Body of pancreas (tissue), 4 donors: ENCODE results near the gene DNAJC7. TPM values are rescaled to one million over a fixed set of nuclear protein-coding genes. Genes with fewer than 3 reads are reported as not detected.

Experiments used
- ATAC-seq: fragments of 150-250 bp; one replicate; pipeline ENCODE4 v1.9.1; 2016
- DNase-seq, 4 donors: peaks; one replicate each; pipeline ENCODE4 v3.0.0-alpha.2; 2019
- H3K27ac ChIP-seq, 4 donors: fragments of 200-600 bp; sonication (generic); 1 replicate in 3 of 4; 2 replicates in 1 of 4; pipeline versions ENCODE4 v1.5.1 to v1.6.1; 2016 to 2019; ENCODE audit warnings: mild to moderate bottlenecking in 1 of 4, mixed read lengths in 1 of 4, moderate library complexity in 1 of 4
- H3K27me3 ChIP-seq, 2 donors: fragments of 200-600 bp; sonication (generic); one replicate each; pipeline ENCODE4 v1.6.0; 2016; ENCODE audit warnings: mild to moderate bottlenecking in 1 of 2
- H3K36me3 ChIP-seq, 2 donors: fragments of 200-600 bp; sonication (generic); replicated peaks in 1 of 2; 2 replicates each; pipeline ENCODE4 v1.5.1; 2016; ENCODE audit warnings: low read depth in 2 of 2; ENCODE audit not compliant: insufficient read depth in 1 of 2
- H3K4me1 ChIP-seq: fragments of 200-600 bp; sonication (generic); one replicate; pipeline ENCODE4 v1.6.0; 2016
- H3K4me3 ChIP-seq, 2 donors: fragments of 200-600 bp; sonication (generic); 1 replicate in 1 of 2; 2 replicates in 1 of 2; pipeline ENCODE4 v1.5.1; 2016 to 2019
- H3K9me3 ChIP-seq, 3 donors: fragments of 200-600 bp; sonication (generic); 1 replicate in 2 of 3; 2 replicates in 1 of 3; pipeline ENCODE4 v1.5.1; 2016
- CTCF ChIP-seq, 7 experiments: fragments of 450-650 bp in 4 of 7; fragments of 200-600 bp in 3 of 7; sonication (generic) in 3 of 7; IDR thresholded peaks; one replicate each; pipeline ENCODE4 v1.5.1; 2016 to 2019; ENCODE audit warnings: antibody characterized with exemption in 7 of 7
- POLR2A ChIP-seq, 3 donors: fragments of 450-650 bp; IDR thresholded peaks; one replicate each; pipeline ENCODE4 v1.6.1; 2016; ENCODE audit warnings: antibody characterized with exemption in 3 of 3, mild to moderate bottlenecking in 2 of 3
- WGBS, 2 donors: methylation state at CpG; one replicate each; pipeline ENCODE4 v1.1.5; 2017; 5-methylcytosine and 5-hydroxymethylcytosine counted together
- intact Hi-C: fragments of 100-400 bp; cut with DNase I; formaldehyde crosslinking; loops from one replicate; pipeline ENCODE4 v1.15.1; 2023
- total RNA-seq, 2 donors: library from RNA; depleted of rRNA; stranded (reverse); fragments of >200 nt; gene quantifications; one replicate each; pipeline ENCODE4 v1.1.0, GENCODE V29; 2016

DNAJC7 gene, protein sequence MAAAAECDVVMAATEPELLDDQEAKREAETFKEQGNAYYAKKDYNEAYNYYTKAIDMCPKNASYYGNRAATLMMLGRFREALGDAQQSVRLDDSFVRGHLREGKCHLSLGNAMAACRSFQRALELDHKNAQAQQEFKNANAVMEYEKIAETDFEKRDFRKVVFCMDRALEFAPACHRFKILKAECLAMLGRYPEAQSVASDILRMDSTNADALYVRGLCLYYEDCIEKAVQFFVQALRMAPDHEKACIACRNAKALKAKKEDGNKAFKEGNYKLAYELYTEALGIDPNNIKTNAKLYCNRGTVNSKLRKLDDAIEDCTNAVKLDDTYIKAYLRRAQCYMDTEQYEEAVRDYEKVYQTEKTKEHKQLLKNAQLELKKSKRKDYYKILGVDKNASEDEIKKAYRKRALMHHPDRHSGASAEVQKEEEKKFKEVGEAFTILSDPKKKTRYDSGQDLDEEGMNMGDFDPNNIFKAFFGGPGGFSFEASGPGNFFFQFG
- total RNA-seq: 10 to 100 TPM; 32.4 to 43.5 TPM

DNA sequence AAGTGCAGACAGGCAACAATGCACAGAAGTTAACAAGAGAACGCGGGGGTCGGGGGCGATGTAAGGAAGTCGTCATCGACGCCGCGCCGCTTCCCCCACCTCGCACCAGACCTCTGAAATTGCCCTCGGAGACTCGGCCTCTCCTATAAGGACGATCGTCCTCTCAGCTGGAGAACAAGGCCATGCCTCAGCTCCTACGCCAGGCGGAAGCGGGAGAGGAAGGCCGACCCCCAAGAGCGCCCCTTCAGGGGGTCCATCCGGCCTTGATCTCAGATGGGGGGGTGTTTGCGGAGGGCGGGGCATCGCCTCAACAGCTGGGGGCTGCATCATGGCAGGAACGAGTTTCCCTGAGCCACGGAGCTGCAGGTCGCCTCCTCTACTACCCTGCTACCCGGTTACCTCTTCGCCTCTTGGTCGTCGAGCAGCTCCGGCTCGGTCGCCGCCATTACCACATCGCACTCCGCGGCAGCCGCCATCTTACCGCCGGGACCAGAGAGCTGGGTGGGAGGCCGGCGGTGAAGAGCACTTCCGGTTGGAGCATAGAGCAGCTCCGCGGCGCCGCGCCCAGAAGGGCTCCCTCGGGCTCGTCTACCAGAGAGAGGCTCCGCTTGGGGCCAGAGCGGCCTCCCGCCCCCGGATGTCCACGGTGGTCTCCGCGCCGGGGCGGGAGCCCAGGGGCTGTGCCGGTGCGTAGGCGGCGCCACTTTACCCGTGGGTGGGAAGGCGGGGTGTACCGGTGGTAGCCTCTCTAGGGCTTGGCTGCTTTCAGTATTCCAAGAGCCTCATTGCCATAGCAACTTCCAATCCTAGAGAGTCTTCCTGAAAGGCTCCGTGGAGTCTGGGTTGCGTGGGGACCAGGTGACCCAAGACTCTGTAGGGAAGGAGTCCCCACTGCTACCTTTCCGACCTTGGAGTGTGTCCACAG lies at the start of gene DNAJC7:
TSS of gene DNAJC7 (minus strand) at position 499 of the 925 bp plus-strand sequence. CDS start at position 476, 23 bp downstream.
- H3K27ac ChIP-seq: peak within 1 kb of the TSS; percentile 84 to 94 (median 86)
- TF ChIP-seq POLR2A (IDR thresholded peaks at IDR 0.05) (peak; percentile 59 to 85 (median 75)), CTCF (IDR thresholded peaks at IDR 0.05) (peak in 3 of 7 experiments; percentile 0 to 32 (median 3))
- H3K9me3 ChIP-seq: no peaks in the 10 kb centered on the region
- ATAC-seq (peak; percentile 91), DNase-seq (peak; percentile 88 to 93 (median 92))
- peaks cover 64% of the 10 kb centered on the region for H3K4me1 ChIP-seq
- H3K27me3 ChIP-seq: no peaks in the 10 kb centered on the region
- intact Hi-C loops: no loop called here
- H3K4me3 ChIP-seq: peak within 1 kb of the TSS; percentile 10 to 93
- no peaks in the 10 kb centered on the region for H3K36me3 ChIP-seq
- 0% methylated on average over 17 to 68 of the region's 70 CpGs for WGBS, 2 donors

DNA sequence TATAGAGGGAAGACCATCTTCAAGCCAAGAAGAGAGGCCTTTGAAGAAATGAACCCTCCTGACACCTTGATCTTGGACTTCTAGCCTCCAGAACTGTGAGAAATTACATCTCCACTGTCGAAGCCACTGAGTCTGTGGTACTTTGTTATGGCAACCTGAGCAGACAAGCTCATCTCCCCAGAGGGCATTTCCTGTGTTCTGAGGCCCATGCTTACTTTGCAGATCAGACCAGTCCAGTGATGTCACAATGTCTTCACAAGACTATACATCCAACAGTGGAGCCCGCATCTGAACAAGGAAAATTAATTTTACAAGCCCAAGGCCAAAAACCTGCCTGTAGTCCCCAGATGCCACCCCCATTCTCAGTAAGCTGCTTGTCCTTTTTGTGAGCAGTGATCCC lies 48.0 kb upstream of the DNAJC7 start:
- intact Hi-C loops: no loop called here
- no peak for ATAC-seq

DNA sequence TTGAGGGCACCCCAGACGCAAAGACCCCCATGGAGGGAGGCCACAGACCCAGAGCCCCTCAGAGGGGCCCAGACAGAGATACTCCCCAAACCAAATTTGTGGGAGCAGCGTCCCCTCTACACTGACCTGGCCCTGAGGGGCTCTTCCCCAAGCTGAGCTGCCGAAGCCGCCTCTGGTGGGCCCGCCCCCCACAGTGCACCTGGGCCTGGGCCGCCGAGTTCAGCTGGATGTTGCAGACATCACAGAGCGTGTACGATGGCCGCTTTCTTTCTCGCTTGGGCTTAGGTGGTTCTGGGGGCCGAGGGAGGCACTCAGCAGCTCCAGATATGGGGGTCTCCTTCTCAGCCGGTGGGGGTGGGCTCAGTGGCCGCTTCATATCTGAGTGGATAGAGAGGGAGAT lies 45.4 kb upstream of the DNAJC7 start:
- no peak for DNase-seq
- H3K27ac ChIP-seq: no peak overlapping the region
- H3K4me3 ChIP-seq: no peak overlapping the region
- intact Hi-C loops: no loop called here
- WGBS, 2 donors: 65 to 74% methylated on average over 5 to 14 of the region's 14 CpGs
- H3K36me3 ChIP-seq: no peaks in the 10 kb centered on the region
- no peaks in the 10 kb centered on the region for H3K27me3 ChIP-seq
- no peaks in the 10 kb centered on the region for H3K4me1 ChIP-seq
- H3K9me3 ChIP-seq: no peaks in the 10 kb centered on the region
- no peak for ATAC-seq
- TF ChIP-seq CTCF (IDR thresholded peaks at IDR 0.05) (no peak), POLR2A (IDR thresholded peaks at IDR 0.05) (no peak)

More for the DNA sequence above, 48.0 kb upstream of the DNAJC7 start:
- no peak overlapping the region for H3K27ac ChIP-seq
- TF ChIP-seq POLR2A (IDR thresholded peaks at IDR 0.05) (no peak), CTCF (IDR thresholded peaks at IDR 0.05) (no peak)
- no peaks in the 10 kb centered on the region for H3K36me3 ChIP-seq
- H3K4me1 ChIP-seq: no peaks in the 10 kb centered on the region
- no peak for DNase-seq
- no peaks in the 10 kb centered on the region for H3K9me3 ChIP-seq
- 53 to 63% methylated on average over 2 of the region's 2 CpGs for WGBS, 2 donors
- H3K4me3 ChIP-seq: no peak overlapping the region
- H3K27me3 ChIP-seq: no peaks in the 10 kb centered on the region

DNA sequence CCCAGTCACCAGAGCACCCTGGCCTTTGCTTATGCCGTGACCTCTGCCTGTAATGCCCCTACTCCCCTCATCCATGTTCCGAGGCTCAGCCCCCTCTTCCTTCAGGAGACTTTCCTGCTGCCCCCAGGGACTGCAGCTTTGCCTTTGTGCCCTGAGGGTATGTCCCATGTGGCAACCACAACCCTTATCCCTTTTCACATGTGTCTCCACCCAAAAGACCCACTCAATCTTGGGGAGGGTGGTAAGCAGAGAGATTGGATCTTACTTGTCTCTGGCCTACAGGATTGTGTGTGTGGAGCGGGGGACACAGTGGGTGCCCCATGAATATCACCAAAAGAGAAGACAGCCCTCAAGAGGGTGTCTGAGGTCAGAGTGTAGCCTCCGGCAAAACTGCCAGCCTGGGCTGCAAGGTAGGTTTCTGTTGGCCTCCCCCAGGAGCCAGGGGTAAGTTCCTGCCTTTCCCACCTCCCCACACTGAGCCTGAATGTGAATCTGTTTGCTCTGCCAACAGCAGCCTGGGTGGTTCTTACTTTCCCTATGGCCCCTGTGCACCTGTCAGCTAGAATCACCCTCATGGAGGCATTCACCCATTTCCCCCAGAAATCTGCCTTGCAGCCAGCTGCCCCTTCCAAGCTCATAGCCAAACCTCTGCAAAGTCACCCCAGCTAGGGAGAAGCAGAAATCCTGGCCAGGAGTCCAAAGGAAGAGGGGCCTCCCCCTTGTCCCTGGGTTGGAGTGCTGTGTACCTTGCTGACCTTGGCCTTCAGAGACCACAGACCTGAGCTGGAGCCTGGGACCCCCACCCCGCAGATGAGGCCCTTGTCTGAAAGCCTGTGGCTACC lies 44.6 kb upstream of the DNAJC7 start:
- H3K4me1 ChIP-seq: no peaks in the 10 kb centered on the region
- no peak for TF ChIP-seq POLR2A (IDR thresholded peaks at IDR 0.05)
- TF ChIP-seq CTCF (IDR thresholded peaks at IDR 0.05): no peak

More for the DNA sequence above, 44.6 kb upstream of the DNAJC7 start:
- Histone ChIP-seq H3K27ac (no peak overlapping the region), H3K27me3 (no peaks in the 10 kb centered on the region), H3K4me3 (no peak overlapping the region), H3K9me3 (no peaks in the 10 kb centered on the region), H3K36me3 (no peaks in the 10 kb centered on the region)
- DNase-seq: no peak
- intact Hi-C loops: no loop called here
- WGBS, 2 donors: 46 to 63% methylated on average over 4 to 5 of the region's 5 CpGs
- ATAC-seq: no peak
